ENCODE data around the gene TNNC2.
"Not testable (repeated sequence)": the region's sequence is repeated elsewhere in the genome, so short reads cannot be mapped to it uniquely, and the experiment has no call there.

GRCh38 chr20:45874104-45874481, 47.0 kb upstream of the TNNC2 start:
- TF ChIP-seq, protein P1, sequence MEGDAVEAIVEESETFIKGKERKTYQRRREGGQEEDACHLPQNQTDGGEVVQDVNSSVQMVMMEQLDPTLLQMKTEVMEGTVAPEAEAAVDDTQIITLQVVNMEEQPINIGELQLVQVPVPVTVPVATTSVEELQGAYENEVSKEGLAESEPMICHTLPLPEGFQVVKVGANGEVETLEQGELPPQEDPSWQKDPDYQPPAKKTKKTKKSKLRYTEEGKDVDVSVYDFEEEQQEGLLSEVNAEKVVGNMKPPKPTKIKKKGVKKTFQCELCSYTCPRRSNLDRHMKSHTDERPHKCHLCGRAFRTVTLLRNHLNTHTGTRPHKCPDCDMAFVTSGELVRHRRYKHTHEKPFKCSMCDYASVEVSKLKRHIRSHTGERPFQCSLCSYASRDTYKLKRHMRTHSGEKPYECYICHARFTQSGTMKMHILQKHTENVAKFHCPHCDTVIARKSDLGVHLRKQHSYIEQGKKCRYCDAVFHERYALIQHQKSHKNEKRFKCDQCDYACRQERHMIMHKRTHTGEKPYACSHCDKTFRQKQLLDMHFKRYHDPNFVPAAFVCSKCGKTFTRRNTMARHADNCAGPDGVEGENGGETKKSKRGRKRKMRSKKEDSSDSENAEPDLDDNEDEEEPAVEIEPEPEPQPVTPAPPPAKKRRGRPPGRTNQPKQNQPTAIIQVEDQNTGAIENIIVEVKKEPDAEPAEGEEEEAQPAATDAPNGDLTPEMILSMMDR (IDR thresholded peaks at IDR 0.05), result not testable (repeated sequence)
- TF ChIP-seq POLR2A (IDR thresholded peaks at IDR 0.05), result not testable (repeated sequence)

Measured in Peyer's patch (tissue), 4 donors.